Heart left ventricle (tissue), 16 donors: Measurements from ENCODE around the gene TTC24. TPM values are rescaled to one million over a fixed set of nuclear protein-coding genes. Genes with fewer than 3 reads are reported as not detected.

Source experiments
- ATAC-seq, 4 donors: fragments of 200-7000 bp; cut with Tn5 transposase; one replicate each; pipeline ENCODE4 v1.9.1; 2020 to 2022; ENCODE audit warnings: moderate library complexity in 4 of 4, mild to moderate bottlenecking in 3 of 4, moderate number of reproducible peaks in 1 of 4
- DNase-seq, 5 donors: peaks; one replicate each; pipeline ENCODE4 v3.0.0-alpha.2; 2020
- H3K27ac ChIP-seq, 12 donors: fragments of 200-600 bp; sonication (generic) in 4 of 12; one replicate each; pipeline versions ENCODE4 v1.5.0 to v1.8.0; 2016 to 2022; ENCODE audit warnings: mild to moderate bottlenecking in 2 of 12
- H3K27me3 ChIP-seq, 9 donors: fragments of 200-600 bp; sonication (generic) in 2 of 9; one replicate each; pipeline versions ENCODE4 v1.5.1 to v1.8.0; 2016 to 2022; ENCODE audit warnings: mild to moderate bottlenecking in 3 of 9
- H3K36me3 ChIP-seq, 9 donors: fragments of 200-600 bp; sonication (generic) in 2 of 9; one replicate each; pipeline versions ENCODE4 v1.5.0 to v1.8.0; 2018 to 2022; ENCODE audit warnings: mild to moderate bottlenecking in 2 of 9
- H3K4me1 ChIP-seq, 12 donors: fragments of 200-600 bp; sonication (generic) in 4 of 12; one replicate each; pipeline versions ENCODE4 v1.5.0 to v1.8.0; 2016 to 2022; ENCODE audit warnings: mild to moderate bottlenecking in 3 of 12
- H3K4me3 ChIP-seq, 12 donors: fragments of 200-600 bp; sonication (generic) in 4 of 12; one replicate each; pipeline versions ENCODE4 v1.5.0 to v1.8.0; 2017 to 2022; ENCODE audit warnings: mild to moderate bottlenecking in 9 of 12, moderate library complexity in 4 of 12
- H3K9me3 ChIP-seq, 12 donors: fragments of 200-600 bp; sonication (generic) in 4 of 12; one replicate each; pipeline versions ENCODE4 v1.5.0 to v1.8.0; 2016 to 2022; ENCODE audit warnings: mild to moderate bottlenecking in 1 of 12
- CTCF ChIP-seq, 12 donors: fragments of 200-600 bp; sonication (generic) in 4 of 12; IDR thresholded peaks; one replicate each; pipeline versions ENCODE4 v1.5.0 to v1.8.0; 2018 to 2022; ENCODE audit warnings: antibody characterized with exemption in 12 of 12, mild to moderate bottlenecking in 5 of 12
- POLR2A ChIP-seq, 2 donors: fragments of 450-650 bp; IDR thresholded peaks; one replicate each; pipeline ENCODE4 v1.6.1; 2017; ENCODE audit warnings: antibody characterized with exemption in 2 of 2, mild to moderate bottlenecking in 2 of 2, moderate library complexity in 2 of 2
- WGBS, 4 donors: extraction: QIAGEN DNeasy Blood & Tissue Kit in 2 of 4; methylation state at CpG; one replicate each; pipeline versions ENCODE4 v1.1.5 to v1.1.7; 2013 to 2018; 5-methylcytosine and 5-hydroxymethylcytosine counted together
- intact Hi-C, 10 donors: fragments of 100-400 bp; cut with DNase I; formaldehyde crosslinking; loops; one replicate each; pipeline versions ENCODE4 v1.11.1 to v1.14.2; 2022
- polyA plus RNA-seq, 2 donors: library from polyadenylated mRNA; stranded (reverse); fragments of 200-250 nt; gene quantifications; one replicate each; pipeline ENCODE4 v1.2.3, GENCODE V29; 2013
- total RNA-seq, 9 donors: library from RNA; depleted of rRNA in 2 of 9; stranded (reverse); fragments of >200 nt in 2 of 9; fragmentation: NEBNext Ultra II Directional in 3 of 9; extraction: Animal tissue kit (Norgen Biotek cat#: 25700) in 3 of 9; gene quantifications; one replicate each; pipeline versions ENCODE4 v1.1.0 to v1.2.4, GENCODE V29; 2016 to 2023
- donor health status: ischemic (EF 13 %, LVEDD 7.1; RV severe dilation, severe dysfunction).
- donor health status: healthy with polysubstance abuse.
- donor health status: DM: no; HTN: yes; CAD: no.
- donor health status: DM: no; HTN: no; CAD: no.
- donor health status: ischemic (EF 25% LVEDD 6.9; RV normal size, moderate dysfunction).
- donor health status: ischemic (EF 25% LVEDD 5.7; RV mildly dilated, moderate dysfunction).
- donor health status: healthy.
- donor health status: DM: yes; HTN: yes; CAD: no.
- donor health status: ischemic (EF 35%, LVEDD 5.7; RV mildly dilated, moderate dysfunction).
- donor health status: nonischemic (EF 11% LVEDD 7.7; RV severe dilation, severe dysfunction).
- donor health status: DM: yes; HTN: yes; CAD: no.
- donor health status: PGD.
- donor health status: ischemic (EF 29% LVEDD 5.4; RV normal size, mild dysfunction).
- donor health status: nonischemic (EF 23%, LVEDD 6.1; RV moderate dilation, normal function).

TTC24 gene
- total and polyA plus RNA-seq, 11 donors: 0.19 TPM; not detected in 10

GRCh38 chr1:156612666-156613065, 33.1 kb downstream of the TTC24 start:
- Histone ChIP-seq H3K36me3 (no peaks in the 10 kb centered on the region), H3K9me3 (no peaks in the 10 kb centered on the region), H3K4me3 (no peak overlapping the region), H3K27me3 (no peaks in the 10 kb centered on the region), H3K27ac (no peak overlapping the region), H3K4me1 (peaks cover 0 to 32% (median 17%) of the 10 kb centered on the region in 12 donors)
- TF ChIP-seq POLR2A (IDR thresholded peaks at IDR 0.05) (no peak), CTCF (IDR thresholded peaks at IDR 0.05) (no peak)
- DNase-seq (no peak), ATAC-seq (no peak)
- intact Hi-C loops: loop anchor here in 2 of 10 donors (10.0 kb wide), 1 partner anchor 228 kb away; no protein-coding TSS in a partner anchor
- WGBS, 4 donors: 61 to 87% (median 67%) methylated on average over 3 of the region's 3 CpGs

- peak overlapping the region; percentile 37 to 77 (median 58) for H3K27ac ChIP-seq
- ATAC-seq (peak in 3 of 4 donors; percentile 10 to 40 (median 26)), DNase-seq (no peak)
- H3K36me3 ChIP-seq: no peaks in the 10 kb centered on the region
- peak overlapping the region in 2 of 12 donors; percentile 15 to 18 for H3K4me3 ChIP-seq
- TF ChIP-seq POLR2A (IDR thresholded peaks at IDR 0.05) (no peak), CTCF (IDR thresholded peaks at IDR 0.05) (no peak)
- 19 to 37% (median 33%) methylated on average over 4 of the region's 4 CpGs for WGBS, 4 donors
- H3K4me1 ChIP-seq: peaks cover 0 to 29% (median 10%) of the 10 kb centered on the region in 12 donors
- intact Hi-C loops: loop anchor here in 3 of 10 donors (5.0 to 10.0 kb wide), 2 partner anchors 231 to 234 kb away; no protein-coding TSS in a partner anchor
- peaks cover 0 to 4% (median 0%) of the 10 kb centered on the region in 9 donors for H3K27me3 ChIP-seq
- no peaks in the 10 kb centered on the region for H3K9me3 ChIP-seq
Observed at GRCh38 chr1:156615946-156616345, 36.4 kb downstream of the TTC24 start.

- ATAC-seq (peak; percentile 73 to 84 (median 80)), DNase-seq (peak in 4 of 5 donors; percentile 63 to 76 (median 66))
- no peak for TF ChIP-seq POLR2A (IDR thresholded peaks at IDR 0.05)
- TF ChIP-seq CTCF (IDR thresholded peaks at IDR 0.05): peak in 5 of 12 donors; percentile 9 to 35 (median 22)
- Histone ChIP-seq H3K4me3 (peak overlapping the region in 1 of 12 donors; percentile 18), H3K9me3 (no peaks in the 10 kb centered on the region), H3K4me1 (peaks cover 0 to 29% (median 10%) of the 10 kb centered on the region in 12 donors), H3K27me3 (peaks cover 0 to 4% (median 0%) of the 10 kb centered on the region in 9 donors), H3K27ac (peak overlapping the region; percentile 37 to 77 (median 58)), H3K36me3 (no peaks in the 10 kb centered on the region)
- 3 to 12% (median 5%) methylated on average over 5 of the region's 5 CpGs for WGBS, 4 donors
- intact Hi-C loops: loop anchor here in 3 of 10 donors (5.0 to 10.0 kb wide), 2 partner anchors 232 to 234 kb away; no protein-coding TSS in a partner anchor
Observed at GRCh38 chr1:156616463-156616862, 36.9 kb downstream of the TTC24 start.

- ATAC-seq (no peak), DNase-seq (no peak)
- H3K27me3 ChIP-seq: peaks cover 0 to 24% (median 9%) of the 10 kb centered on the region in 9 donors
- intact Hi-C loops: loop anchor here in 3 of 10 donors (5.0 to 10.0 kb wide), 2 partner anchors 234 to 237 kb away; no protein-coding TSS in a partner anchor
- no peaks in the 10 kb centered on the region for H3K36me3 ChIP-seq
- no peak within 1 kb of the TSS for H3K27ac ChIP-seq
- peak in 7 of 12 donors; percentile 14 to 40 (median 28) for TF ChIP-seq CTCF (IDR thresholded peaks at IDR 0.05)
- TF ChIP-seq POLR2A (IDR thresholded peaks at IDR 0.05): no peak
- H3K4me3 ChIP-seq: no peak within 1 kb of the TSS
- WGBS, 4 donors: 10 to 22% (median 19%) methylated on average over 7 of the region's 7 CpGs
- H3K9me3 ChIP-seq: no peaks in the 10 kb centered on the region
- H3K4me1 ChIP-seq: peaks cover 0 to 38% (median 13%) of the 10 kb centered on the region in 12 donors
Observed at GRCh38 chr1:156618853-156619581, 39.5 kb downstream of the TTC24 start, which contains the start of gene HAPLN2. Gene HAPLN2 (plus strand): TSS chr1:156619415. CDS start chr1:156623491, 4,076 bp downstream.
